Smooth muscle cell (in vitro differentiated cells): ENCODE data around the gene TNRC18. TPM values are rescaled to one million over a fixed set of nuclear protein-coding genes. Genes with fewer than 3 reads are reported as not detected.
"Not testable (repeated sequence)": the region's sequence is repeated elsewhere in the genome, so short reads cannot be mapped to it uniquely, and the experiment has no call there.

Experiments
- DNase-seq: peaks from one replicate; lab custom pipeline; 2025; ENCODE audit not compliant: unreplicated experiment; lab: John Stamatoyannopoulos, UW
- H2AFZ ChIP-seq: fragments of 200-600 bp; sonication (generic); 2 replicates; pipeline ENCODE4 v1.6.0; 2016; ENCODE audit warnings: antibody characterized with exemption, low read depth, mild to moderate bottlenecking
- H3F3A ChIP-seq: fragments of 200-600 bp; sonication (generic); 2 replicates; pipeline ENCODE4 v1.6.0; 2017; ENCODE audit warnings: antibody characterized with exemption, low read depth
- H3K27ac ChIP-seq: fragments of 200-600 bp; sonication (generic); 2 replicates; pipeline ENCODE4 v1.5.1; 2016; ENCODE audit warnings: low read depth, mild to moderate bottlenecking
- H3K27me3 ChIP-seq: fragments of 200-600 bp; sonication (generic); 2 replicates; pipeline ENCODE4 v1.6.1; 2016; ENCODE audit warnings: low read depth, mild to moderate bottlenecking
- H3K36me3 ChIP-seq: fragments of 200-600 bp; sonication (generic); 2 replicates; pipeline ENCODE4 v1.5.1; 2016; ENCODE audit warnings: low read depth
- H3K4me1 ChIP-seq: fragments of 200-600 bp; sonication (generic); 2 replicates; pipeline ENCODE4 v1.5.1; 2016; ENCODE audit warnings: low read depth
- H3K4me2 ChIP-seq: fragments of 200-600 bp; sonication (generic); 2 replicates; pipeline ENCODE4 v1.6.0; 2016; ENCODE audit warnings: mild to moderate bottlenecking
- H3K4me3 ChIP-seq: fragments of 200-600 bp; sonication (generic); 2 replicates; pipeline ENCODE4 v1.5.1; 2016; ENCODE audit warnings: mild to moderate bottlenecking
- H3K79me2 ChIP-seq: fragments of 200-600 bp; sonication (generic); 2 replicates; pipeline ENCODE4 v1.6.0; 2016; ENCODE audit warnings: low read depth, mild to moderate bottlenecking
- H3K9ac ChIP-seq: fragments of 200-600 bp; sonication (generic); 2 replicates; pipeline ENCODE4 v1.6.0; 2016; ENCODE audit warnings: low read depth
- H3K9me3 ChIP-seq: fragments of 200-600 bp; sonication (generic); replicated peaks from 2 replicates; pipeline ENCODE4 v1.5.1; 2016; ENCODE audit warnings: low read depth
- H4K20me1 ChIP-seq: fragments of 200-600 bp; sonication (generic); 2 replicates; pipeline ENCODE4 v1.6.0; 2016; ENCODE audit warnings: low read depth
- CTCF ChIP-seq: fragments of 200-600 bp; sonication (generic); IDR thresholded peaks from 2 replicates; pipeline ENCODE4 v1.5.1; 2017; ENCODE audit warnings: borderline replicate concordance, mild to moderate bottlenecking, antibody characterized with exemption; ENCODE audit not compliant: insufficient read depth, poor library complexity, severe bottlenecking
- WGBS: methylation state at CpG from one replicate; pipeline ENCODE4 v1.1.7; 2016; ENCODE audit warnings: low lambda C conversion rate; 5-methylcytosine and 5-hydroxymethylcytosine counted together
- polyA plus RNA-seq: library from polyadenylated mRNA; unstranded; fragments of >200 nt; fragmentation: Nextera tagmentation; extraction: Ambion mirVana; gene quantifications from 2 replicates; pipeline ENCODE4 v1.2.1, GENCODE V29; 2016
- total RNA-seq: library from RNA; depleted of rRNA; stranded (reverse); fragments of >200 nt; gene quantifications from 2 replicates; pipeline ENCODE4 v1.2.3, GENCODE V29; 2014

TNRC18 gene
- total and polyA plus RNA-seq, 2 experiments from 2014 or later, result 6.4 to 40.3 TPM

DNA sequence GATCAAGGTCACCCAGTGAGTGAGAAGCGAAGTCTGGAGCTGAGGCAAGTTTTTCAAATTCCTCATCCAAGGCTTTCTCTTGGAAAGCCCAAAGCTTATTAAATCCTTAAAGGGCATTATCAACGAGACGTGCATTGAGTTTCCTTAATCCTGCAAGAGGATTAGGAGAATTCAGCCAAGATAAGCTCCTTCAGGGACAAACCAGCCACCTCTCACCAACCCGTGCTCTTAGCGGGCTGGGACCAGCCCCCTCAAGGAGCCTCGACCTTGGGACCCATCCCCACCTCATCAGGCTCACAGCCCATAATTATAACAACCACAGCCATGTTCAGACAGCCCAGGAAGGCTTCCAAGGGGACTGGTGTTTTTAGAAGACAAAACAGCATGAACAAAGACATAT, 152.8 kb downstream of the TNRC18 start:
- no peak overlapping the region for H2AFZ ChIP-seq
- H3K4me2 ChIP-seq, result no peak overlapping the region
- 24% methylated on average over 6 of the region's 6 CpGs for WGBS
- H3K4me3 ChIP-seq, result no peak overlapping the region
- H3K79me2 ChIP-seq, result no peaks in the 10 kb centered on the region
- no peaks in the 10 kb centered on the region for H3K9me3 ChIP-seq
- no peak overlapping the region for H3K27ac ChIP-seq
- H3K36me3 ChIP-seq, result no peaks in the 10 kb centered on the region
- H3K9ac ChIP-seq, result no peak overlapping the region
- H3K27me3 ChIP-seq, result no peaks in the 10 kb centered on the region
- H3K4me1 ChIP-seq, result no peaks in the 10 kb centered on the region
- no peak for TF ChIP-seq CTCF
- no peaks in the 10 kb centered on the region for H3F3A ChIP-seq
- no peaks in the 10 kb centered on the region for H4K20me1 ChIP-seq
- DNase-seq, result no peak

- H4K20me1 ChIP-seq, H3F3A ChIP-seq, H3K27ac ChIP-seq, H3K79me2 ChIP-seq, H3K36me3 ChIP-seq, H3K4me2 ChIP-seq, H3K9me3 ChIP-seq, H3K4me3 ChIP-seq, H2AFZ ChIP-seq, DNase-seq, H3K9ac ChIP-seq, H3K4me1 ChIP-seq, H3K27me3 ChIP-seq: not testable (repeated sequence)
- WGBS, result 73% methylated on average over 12 of the region's 12 CpGs
Measured at GRCh38 chr7:5269992-5270657, 153.5 kb downstream of the TNRC18 start.

GRCh38 chr7:5267829-5268228, 155.8 kb downstream of the TNRC18 start:
- not testable (repeated sequence) for DNase-seq, H3K27ac ChIP-seq, H3K4me1 ChIP-seq, H3K79me2 ChIP-seq, H3K9ac ChIP-seq, H3F3A ChIP-seq, H3K4me3 ChIP-seq, H2AFZ ChIP-seq, H3K27me3 ChIP-seq, H3K4me2 ChIP-seq, H3K36me3 ChIP-seq, H4K20me1 ChIP-seq, H3K9me3 ChIP-seq
- WGBS, result 94% methylated on average over 8 of the region's 8 CpGs

GRCh38 chr7:5266191-5267028, 157.2 kb downstream of the TNRC18 start:
- Histone ChIP-seq H3K4me1 (no peaks in the 10 kb centered on the region), H3K4me3 (no peak overlapping the region), H3K27me3 (no peaks in the 10 kb centered on the region), H3K9ac (no peak overlapping the region), H2AFZ (no peak overlapping the region), H3K27ac (no peak overlapping the region), H4K20me1 (no peaks in the 10 kb centered on the region), H3K4me2 (no peak overlapping the region), H3K36me3 (no peaks in the 10 kb centered on the region), H3K9me3 (no peaks in the 10 kb centered on the region), H3F3A (no peaks in the 10 kb centered on the region), H3K79me2 (no peaks in the 10 kb centered on the region)
- no peak for TF ChIP-seq CTCF
- no peak for DNase-seq
- 65% methylated on average over 17 of the region's 20 CpGs for WGBS
